GM23338 (cell line): ENCODE results near the gene STAT4. TPM values are rescaled to one million over a fixed set of nuclear protein-coding genes. Genes with fewer than 3 reads are reported as not detected.
A peak's percentile ranks its signal among the peaks of the same experiment; 100 is the strongest.

ENCODE experiments used
- ATAC-seq: fragments of 200-7000 bp; cut with Tn5 transposase; 3 replicates; pipeline ENCODE4 v1.9.1; 2020
- DNase-seq: peaks from one replicate; pipeline ENCODE4 v3.0.0-alpha.2; 2015; ENCODE audit warnings: low spot score
- H2AFZ ChIP-seq: fragments of 200-600 bp; sonication (generic); 2 replicates; pipeline ENCODE4 v1.8.0; 2016; ENCODE audit warnings: antibody characterized with exemption, mild to moderate bottlenecking, moderate library complexity
- H3F3A ChIP-seq: fragments of 200-600 bp; sonication (generic); replicated peaks from 2 replicates; pipeline ENCODE4 v1.8.0; 2017; ENCODE audit warnings: antibody characterized with exemption, mixed run types, low read depth
- H3K27ac ChIP-seq: fragments of 200-600 bp; sonication (generic); 2 replicates; pipeline ENCODE4 v1.6.1; 2016; ENCODE audit warnings: low read depth
- H3K27me3 ChIP-seq: fragments of 200-600 bp; sonication (generic); 2 replicates; pipeline ENCODE4 v1.8.0; 2016; ENCODE audit warnings: mild to moderate bottlenecking, mixed run types, moderate library complexity; ENCODE audit not compliant: insufficient read depth
- H3K36me3 ChIP-seq: fragments of 200-600 bp; sonication (generic); 2 replicates; pipeline ENCODE4 v1.8.0; 2016; ENCODE audit warnings: mild to moderate bottlenecking; ENCODE audit not compliant: insufficient read depth
- H3K4me1 ChIP-seq: fragments of 200-600 bp; sonication (generic); 2 replicates; pipeline ENCODE4 v1.8.0; 2016; ENCODE audit warnings: mild to moderate bottlenecking, moderate library complexity; ENCODE audit not compliant: insufficient read depth
- H3K4me2 ChIP-seq: fragments of 200-600 bp; sonication (generic); 2 replicates; pipeline ENCODE4 v1.7.1; 2017; ENCODE audit warnings: mixed run types
- H3K4me3 ChIP-seq: fragments of 200-600 bp; sonication (generic); 2 replicates; pipeline ENCODE4 v1.6.1; 2016; ENCODE audit warnings: mixed run types
- H3K79me2 ChIP-seq: fragments of 200-600 bp; sonication (generic); replicated peaks from 2 replicates; pipeline ENCODE4 v1.8.0; 2017; ENCODE audit warnings: mild to moderate bottlenecking; ENCODE audit not compliant: insufficient read depth
- H3K9me2 ChIP-seq: fragments of 200-600 bp; sonication (generic); 2 replicates; pipeline ENCODE4 v1.8.0; 2017; ENCODE audit not compliant: insufficient read depth
- H4K20me1 ChIP-seq: fragments of 200-600 bp; sonication (generic); replicated peaks from 2 replicates; pipeline ENCODE4 v1.8.0; 2017; ENCODE audit warnings: mild to moderate bottlenecking; ENCODE audit not compliant: insufficient read depth
- H3K27ac Mint-ChIP-seq: 2 replicates; pipeline ENCODE4 v1.8.0; 2020; ENCODE audit warnings: inconsistent platforms, mild to moderate bottlenecking, moderate library complexity, mixed read lengths
- H3K27me3 Mint-ChIP-seq: 3 replicates; pipeline ENCODE4 v1.8.0; 2022; ENCODE audit warnings: low read depth, mild to moderate bottlenecking, moderate library complexity, mixed read lengths, inconsistent platforms; ENCODE audit not compliant: insufficient read depth, poor library complexity
- H3K36me3 Mint-ChIP-seq: 3 replicates; pipeline ENCODE4 v1.8.0; 2021; ENCODE audit warnings: low read depth, mild to moderate bottlenecking, inconsistent platforms, moderate library complexity, mixed read lengths
- H3K4me1 Mint-ChIP-seq: 3 replicates; pipeline ENCODE4 v1.8.0; 2020; ENCODE audit warnings: mild to moderate bottlenecking, inconsistent platforms, mixed read lengths
- H3K4me3 Mint-ChIP-seq: 3 replicates; pipeline ENCODE4 v1.8.0; 2021; ENCODE audit warnings: moderate library complexity, mild to moderate bottlenecking, inconsistent platforms, mixed read lengths
- H3K9me3 Mint-ChIP-seq: 3 replicates; pipeline ENCODE4 v1.8.0; 2020; ENCODE audit warnings: moderate library complexity, mild to moderate bottlenecking, inconsistent platforms, mixed read lengths
- EZH2 ChIP-seq: fragments of 200-600 bp; sonication (generic); IDR thresholded peaks from one replicate; pipeline ENCODE4 v1.8.0; 2017; ENCODE audit warnings: antibody characterized with exemption, mild to moderate bottlenecking, low read depth; ENCODE audit not compliant: unreplicated experiment
- EZH2phosphoT487 ChIP-seq: fragments of 200-600 bp; sonication (generic); IDR thresholded peaks from one replicate; pipeline ENCODE4 v1.8.1; 2018; ENCODE audit warnings: antibody characterized with exemption; ENCODE audit not compliant: unreplicated experiment
- JUNB ChIP-seq: IDR thresholded peaks from one replicate; pipeline ENCODE4 v1.6.1; 2016; ENCODE audit warnings: antibody characterized with exemption; ENCODE audit not compliant: unreplicated experiment
- POLR2AphosphoS5 ChIP-seq: IDR thresholded peaks from 2 replicates; pipeline ENCODE4 v1.6.1; 2016; ENCODE audit warnings: antibody characterized with exemption, low read depth
- ZNF114 ChIP-seq: fragments of 250-450 bp; sonication (Bioruptor Pico); IDR thresholded peaks from 2 replicates; pipeline ENCODE4 v1.5.0; 2020; ENCODE audit warnings: mild to moderate bottlenecking, moderate library complexity
- ZNF331 ChIP-seq: fragments of 250-450 bp; sonication (Bioruptor Pico); IDR thresholded peaks from 2 replicates; pipeline ENCODE4 v1.5.0; 2020; ENCODE audit warnings: low read depth, mild to moderate bottlenecking, moderate library complexity
- polyA plus RNA-seq: library from polyadenylated mRNA; unstranded; fragments of >200 nt; fragmentation: Nextera tagmentation; extraction: Ambion mirVana; gene quantifications from 2 replicates; pipeline ENCODE4 v1.2.1, GENCODE V29; 2016
- total RNA-seq: library from RNA; depleted of rRNA; stranded (reverse); fragments of >200 nt; shearing (Covaris generic); gene quantifications from 2 replicates; pipeline ENCODE4 v1.2.3, GENCODE V29; 2014
- TF ChIP-seq, protein P1 (sequence below): IDR thresholded peaks from one replicate; pipeline ENCODE4 v1.6.1; 2018; ENCODE audit warnings: antibody characterized with exemption; ENCODE audit not compliant: unreplicated experiment
- TF ChIP-seq, protein P2 (sequence below): fragments of 250-450 bp; sonication (Bioruptor Pico); IDR thresholded peaks from 2 replicates; pipeline ENCODE4 v1.5.0; 2020; ENCODE audit warnings: mild to moderate bottlenecking, moderate library complexity
- TF ChIP-seq, protein P3 (sequence below), 2 experiments: fragments of 200-600 bp in 1 of 2; sonication (generic) in 1 of 2; conservative IDR thresholded peaks; 2 replicates each; pipeline versions ENCODE4 v1.5.1 to v1.6.1; 2016 to 2017; ENCODE audit warnings: antibody characterized with exemption in 2 of 2, low read depth in 2 of 2, mild to moderate bottlenecking in 2 of 2, moderate library complexity in 1 of 2

STAT4 gene
- total and polyA plus RNA-seq, 2 experiments from 2014 or later, result 0.52 to 0.86 TPM

DNA sequence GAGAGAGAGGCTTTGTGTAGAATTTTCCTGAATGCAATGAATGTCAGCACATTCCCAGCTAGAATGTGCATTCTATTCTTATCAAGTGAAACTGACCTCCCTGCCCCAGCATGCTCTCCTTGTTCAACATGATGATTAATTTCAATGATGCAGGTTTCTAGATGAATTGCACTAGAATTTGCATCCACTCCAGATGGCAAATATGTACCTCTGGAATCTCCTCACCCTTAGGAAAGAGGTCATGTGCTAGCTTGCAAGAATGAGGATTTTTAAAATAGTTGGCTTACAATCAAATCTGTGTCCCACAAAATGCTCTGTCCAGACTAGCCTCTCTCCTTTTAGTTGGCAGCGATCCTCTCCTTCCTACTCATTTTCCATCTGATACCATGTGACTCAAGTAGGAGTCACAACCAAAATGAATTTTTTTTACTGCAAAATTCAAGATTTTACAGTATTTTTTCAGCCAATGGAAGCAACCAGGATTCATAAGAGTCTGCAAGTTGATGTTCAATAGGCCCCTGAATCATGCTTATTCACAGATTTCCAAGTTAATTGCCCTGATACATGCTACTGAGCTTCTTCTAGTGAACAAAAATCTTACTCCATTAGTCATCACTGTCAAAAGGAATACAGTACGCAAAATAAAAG, 21.0 kb upstream of the STAT4 start (continued):
- TF ChIP-seq, protein P1, sequence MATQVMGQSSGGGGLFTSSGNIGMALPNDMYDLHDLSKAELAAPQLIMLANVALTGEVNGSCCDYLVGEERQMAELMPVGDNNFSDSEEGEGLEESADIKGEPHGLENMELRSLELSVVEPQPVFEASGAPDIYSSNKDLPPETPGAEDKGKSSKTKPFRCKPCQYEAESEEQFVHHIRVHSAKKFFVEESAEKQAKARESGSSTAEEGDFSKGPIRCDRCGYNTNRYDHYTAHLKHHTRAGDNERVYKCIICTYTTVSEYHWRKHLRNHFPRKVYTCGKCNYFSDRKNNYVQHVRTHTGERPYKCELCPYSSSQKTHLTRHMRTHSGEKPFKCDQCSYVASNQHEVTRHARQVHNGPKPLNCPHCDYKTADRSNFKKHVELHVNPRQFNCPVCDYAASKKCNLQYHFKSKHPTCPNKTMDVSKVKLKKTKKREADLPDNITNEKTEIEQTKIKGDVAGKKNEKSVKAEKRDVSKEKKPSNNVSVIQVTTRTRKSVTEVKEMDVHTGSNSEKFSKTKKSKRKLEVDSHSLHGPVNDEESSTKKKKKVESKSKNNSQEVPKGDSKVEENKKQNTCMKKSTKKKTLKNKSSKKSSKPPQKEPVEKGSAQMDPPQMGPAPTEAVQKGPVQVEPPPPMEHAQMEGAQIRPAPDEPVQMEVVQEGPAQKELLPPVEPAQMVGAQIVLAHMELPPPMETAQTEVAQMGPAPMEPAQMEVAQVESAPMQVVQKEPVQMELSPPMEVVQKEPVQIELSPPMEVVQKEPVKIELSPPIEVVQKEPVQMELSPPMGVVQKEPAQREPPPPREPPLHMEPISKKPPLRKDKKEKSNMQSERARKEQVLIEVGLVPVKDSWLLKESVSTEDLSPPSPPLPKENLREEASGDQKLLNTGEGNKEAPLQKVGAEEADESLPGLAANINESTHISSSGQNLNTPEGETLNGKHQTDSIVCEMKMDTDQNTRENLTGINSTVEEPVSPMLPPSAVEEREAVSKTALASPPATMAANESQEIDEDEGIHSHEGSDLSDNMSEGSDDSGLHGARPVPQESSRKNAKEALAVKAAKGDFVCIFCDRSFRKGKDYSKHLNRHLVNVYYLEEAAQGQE, result no peak
- no peak for TF ChIP-seq EZH2
- TF ChIP-seq, protein P2, sequence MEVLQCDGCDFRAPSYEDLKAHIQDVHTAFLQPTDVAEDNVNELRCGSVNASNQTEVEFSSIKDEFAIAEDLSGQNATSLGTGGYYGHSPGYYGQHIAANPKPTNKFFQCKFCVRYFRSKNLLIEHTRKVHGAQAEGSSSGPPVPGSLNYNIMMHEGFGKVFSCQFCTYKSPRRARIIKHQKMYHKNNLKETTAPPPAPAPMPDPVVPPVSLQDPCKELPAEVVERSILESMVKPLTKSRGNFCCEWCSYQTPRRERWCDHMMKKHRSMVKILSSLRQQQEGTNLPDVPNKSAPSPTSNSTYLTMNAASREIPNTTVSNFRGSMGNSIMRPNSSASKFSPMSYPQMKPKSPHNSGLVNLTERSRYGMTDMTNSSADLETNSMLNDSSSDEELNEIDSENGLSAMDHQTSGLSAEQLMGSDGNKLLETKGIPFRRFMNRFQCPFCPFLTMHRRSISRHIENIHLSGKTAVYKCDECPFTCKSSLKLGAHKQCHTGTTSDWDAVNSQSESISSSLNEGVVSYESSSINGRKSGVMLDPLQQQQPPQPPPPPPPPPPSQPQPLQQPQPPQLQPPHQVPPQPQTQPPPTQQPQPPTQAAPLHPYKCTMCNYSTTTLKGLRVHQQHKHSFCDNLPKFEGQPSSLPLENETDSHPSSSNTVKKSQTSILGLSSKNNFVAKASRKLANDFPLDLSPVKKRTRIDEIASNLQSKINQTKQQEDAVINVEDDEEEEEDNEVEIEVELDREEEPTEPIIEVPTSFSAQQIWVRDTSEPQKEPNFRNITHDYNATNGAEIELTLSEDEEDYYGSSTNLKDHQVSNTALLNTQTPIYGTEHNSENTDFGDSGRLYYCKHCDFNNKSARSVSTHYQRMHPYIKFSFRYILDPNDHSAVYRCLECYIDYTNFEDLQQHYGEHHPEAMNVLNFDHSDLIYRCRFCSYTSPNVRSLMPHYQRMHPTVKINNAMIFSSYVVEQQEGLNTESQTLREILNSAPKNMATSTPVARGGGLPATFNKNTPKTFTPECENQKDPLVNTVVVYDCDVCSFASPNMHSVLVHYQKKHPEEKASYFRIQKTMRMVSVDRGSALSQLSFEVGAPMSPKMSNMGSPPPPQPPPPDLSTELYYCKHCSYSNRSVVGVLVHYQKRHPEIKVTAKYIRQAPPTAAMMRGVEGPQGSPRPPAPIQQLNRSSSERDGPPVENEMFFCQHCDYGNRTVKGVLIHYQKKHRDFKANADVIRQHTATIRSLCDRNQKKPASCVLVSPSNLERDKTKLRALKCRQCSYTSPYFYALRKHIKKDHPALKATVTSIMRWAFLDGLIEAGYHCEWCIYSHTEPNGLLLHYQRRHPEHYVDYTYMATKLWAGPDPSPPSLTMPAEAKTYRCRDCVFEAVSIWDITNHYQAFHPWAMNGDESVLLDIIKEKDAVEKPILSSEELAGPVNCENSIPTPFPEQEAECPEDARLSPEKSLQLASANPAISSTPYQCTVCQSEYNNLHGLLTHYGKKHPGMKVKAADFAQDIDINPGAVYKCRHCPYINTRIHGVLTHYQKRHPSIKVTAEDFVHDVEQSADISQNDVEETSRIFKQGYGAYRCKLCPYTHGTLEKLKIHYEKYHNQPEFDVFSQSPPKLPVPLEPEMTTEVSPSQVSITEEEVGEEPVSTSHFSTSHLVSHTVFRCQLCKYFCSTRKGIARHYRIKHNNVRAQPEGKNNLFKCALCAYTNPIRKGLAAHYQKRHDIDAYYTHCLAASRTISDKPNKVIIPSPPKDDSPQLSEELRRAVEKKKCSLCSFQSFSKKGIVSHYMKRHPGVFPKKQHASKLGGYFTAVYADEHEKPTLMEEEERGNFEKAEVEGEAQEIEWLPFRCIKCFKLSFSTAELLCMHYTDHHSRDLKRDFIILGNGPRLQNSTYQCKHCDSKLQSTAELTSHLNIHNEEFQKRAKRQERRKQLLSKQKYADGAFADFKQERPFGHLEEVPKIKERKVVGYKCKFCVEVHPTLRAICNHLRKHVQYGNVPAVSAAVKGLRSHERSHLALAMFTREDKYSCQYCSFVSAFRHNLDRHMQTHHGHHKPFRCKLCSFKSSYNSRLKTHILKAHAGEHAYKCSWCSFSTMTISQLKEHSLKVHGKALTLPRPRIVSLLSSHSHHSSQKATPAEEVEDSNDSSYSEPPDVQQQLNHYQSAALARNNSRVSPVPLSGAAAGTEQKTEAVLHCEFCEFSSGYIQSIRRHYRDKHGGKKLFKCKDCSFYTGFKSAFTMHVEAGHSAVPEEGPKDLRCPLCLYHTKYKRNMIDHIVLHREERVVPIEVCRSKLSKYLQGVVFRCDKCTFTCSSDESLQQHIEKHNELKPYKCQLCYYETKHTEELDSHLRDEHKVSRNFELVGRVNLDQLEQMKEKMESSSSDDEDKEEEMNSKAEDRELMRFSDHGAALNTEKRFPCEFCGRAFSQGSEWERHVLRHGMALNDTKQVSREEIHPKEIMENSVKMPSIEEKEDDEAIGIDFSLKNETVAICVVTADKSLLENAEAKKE (CRISPR knock-in tag), result no peak
- TF ChIP-seq EZH2phosphoT487, result no peak
- no peak for TF ChIP-seq POLR2AphosphoS5

DNA sequence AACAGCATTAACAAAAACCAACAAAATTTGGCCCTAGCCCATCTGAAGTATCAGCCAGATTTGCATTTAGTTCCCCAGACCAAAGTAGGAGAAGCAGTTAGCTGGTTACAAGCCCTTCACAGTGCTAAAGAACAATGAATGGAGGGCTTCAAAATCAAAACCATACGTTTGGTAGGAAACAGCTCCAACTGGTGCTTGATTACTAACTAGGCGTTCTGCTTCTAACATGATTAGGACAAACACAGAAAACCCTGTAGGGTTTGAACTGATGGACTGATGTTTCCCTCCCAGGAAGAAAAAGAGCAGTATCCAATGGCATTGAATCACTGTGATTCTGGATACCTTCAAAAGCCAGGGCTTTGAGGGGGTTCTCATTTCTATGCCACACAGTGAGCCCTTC, 20.5 kb upstream of the STAT4 start:
- peaks cover 2% of the 10 kb centered on the region for H3K27me3 Mint-ChIP-seq

More for the DNA sequence above, 20.5 kb upstream of the STAT4 start:
- H3K9me2 ChIP-seq, result no peaks in the 10 kb centered on the region
- Mint-ChIP-seq H3K4me1 (peaks cover 13% of the 10 kb centered on the region), H3K27ac (no peak overlapping the region), H3K4me3 (no peak overlapping the region), H3K9me3 (no peaks in the 10 kb centered on the region), H3K36me3 (no peaks in the 10 kb centered on the region)
- no peaks in the 10 kb centered on the region for H3K79me2 ChIP-seq
- no peaks in the 10 kb centered on the region for H4K20me1 ChIP-seq
- H3K27me3 ChIP-seq, result no peaks in the 10 kb centered on the region
- H3K4me2 ChIP-seq, result no peak overlapping the region
- DNase-seq (no peak), ATAC-seq (no peak)
- peaks cover 8% of the 10 kb centered on the region for H3K4me1 ChIP-seq
- TF ChIP-seq, protein P3, sequence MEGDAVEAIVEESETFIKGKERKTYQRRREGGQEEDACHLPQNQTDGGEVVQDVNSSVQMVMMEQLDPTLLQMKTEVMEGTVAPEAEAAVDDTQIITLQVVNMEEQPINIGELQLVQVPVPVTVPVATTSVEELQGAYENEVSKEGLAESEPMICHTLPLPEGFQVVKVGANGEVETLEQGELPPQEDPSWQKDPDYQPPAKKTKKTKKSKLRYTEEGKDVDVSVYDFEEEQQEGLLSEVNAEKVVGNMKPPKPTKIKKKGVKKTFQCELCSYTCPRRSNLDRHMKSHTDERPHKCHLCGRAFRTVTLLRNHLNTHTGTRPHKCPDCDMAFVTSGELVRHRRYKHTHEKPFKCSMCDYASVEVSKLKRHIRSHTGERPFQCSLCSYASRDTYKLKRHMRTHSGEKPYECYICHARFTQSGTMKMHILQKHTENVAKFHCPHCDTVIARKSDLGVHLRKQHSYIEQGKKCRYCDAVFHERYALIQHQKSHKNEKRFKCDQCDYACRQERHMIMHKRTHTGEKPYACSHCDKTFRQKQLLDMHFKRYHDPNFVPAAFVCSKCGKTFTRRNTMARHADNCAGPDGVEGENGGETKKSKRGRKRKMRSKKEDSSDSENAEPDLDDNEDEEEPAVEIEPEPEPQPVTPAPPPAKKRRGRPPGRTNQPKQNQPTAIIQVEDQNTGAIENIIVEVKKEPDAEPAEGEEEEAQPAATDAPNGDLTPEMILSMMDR (conservative IDR thresholded peaks at IDR 0.05; ENCODE audit: low read depth in 2 of 2), result no peak
- no peak for TF ChIP-seq EZH2
- TF ChIP-seq JUNB, result no peak
- TF ChIP-seq ZNF114 (CRISPR knock-in tag), result no peak
- TF ChIP-seq POLR2AphosphoS5, result no peak
- no peak for TF ChIP-seq ZNF331 (CRISPR knock-in tag)
- no peak for TF ChIP-seq EZH2phosphoT487
- no peaks in the 10 kb centered on the region for H3F3A ChIP-seq
- peak overlapping the region; percentile 8; the same call in 1 of the 2 replicates for H2AFZ ChIP-seq
- no peaks in the 10 kb centered on the region for H3K36me3 ChIP-seq
- H3K4me3 ChIP-seq, result no peak overlapping the region
- H3K27ac ChIP-seq, result no peak overlapping the region
